Hippocampal formation (tissue), 2 donors: Measurements from ENCODE around the gene WNT10A.
"Not testable (repeated sequence)": the region's sequence is repeated elsewhere in the genome, so short reads cannot be mapped to it uniquely, and the experiment has no call there.

Source experiments
- DNase-seq, 2 donors: peaks; one replicate each; lab custom pipeline; 2025; lab: John Stamatoyannopoulos, UW

Gene WNT10A

DNA sequence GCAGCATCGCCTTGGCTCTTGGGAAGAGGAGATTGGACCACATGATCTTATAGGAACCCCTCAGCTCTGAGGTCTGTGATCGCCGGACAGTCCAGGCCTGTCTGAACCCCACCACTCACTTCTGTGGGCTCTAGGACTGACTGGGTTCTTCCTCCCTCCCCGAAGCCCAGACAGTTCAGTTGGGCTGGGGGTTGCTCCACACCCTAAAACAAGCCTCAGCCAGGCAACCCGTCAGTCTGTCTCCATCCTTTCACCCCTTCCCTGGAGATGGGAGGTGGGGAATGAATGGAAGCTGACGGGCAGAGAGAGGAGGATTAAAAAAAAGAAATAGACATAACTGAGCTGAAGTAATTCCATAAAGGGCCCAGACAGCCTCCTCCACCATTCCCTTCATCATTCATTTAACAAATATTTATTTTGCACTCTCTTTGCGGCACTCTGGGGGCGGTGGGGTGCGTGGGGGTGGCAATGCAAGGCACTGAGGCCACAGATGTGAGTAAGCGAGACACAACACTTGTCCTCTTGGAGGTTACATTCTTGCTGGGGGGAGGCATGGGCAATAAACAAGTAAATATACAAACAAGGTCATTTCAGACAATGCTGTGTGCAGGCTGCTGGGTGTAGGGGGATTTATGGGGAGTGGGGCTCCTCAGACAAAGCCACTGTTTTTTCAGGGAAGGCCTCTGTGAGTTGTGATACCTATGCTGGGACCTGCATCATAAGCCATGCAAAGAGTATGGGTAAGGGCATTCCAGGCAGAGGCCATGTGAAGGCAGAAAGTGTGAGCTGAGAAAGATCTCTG, 12.9 kb downstream of the WNT10A start:
- no peak for DNase-seq

DNA sequence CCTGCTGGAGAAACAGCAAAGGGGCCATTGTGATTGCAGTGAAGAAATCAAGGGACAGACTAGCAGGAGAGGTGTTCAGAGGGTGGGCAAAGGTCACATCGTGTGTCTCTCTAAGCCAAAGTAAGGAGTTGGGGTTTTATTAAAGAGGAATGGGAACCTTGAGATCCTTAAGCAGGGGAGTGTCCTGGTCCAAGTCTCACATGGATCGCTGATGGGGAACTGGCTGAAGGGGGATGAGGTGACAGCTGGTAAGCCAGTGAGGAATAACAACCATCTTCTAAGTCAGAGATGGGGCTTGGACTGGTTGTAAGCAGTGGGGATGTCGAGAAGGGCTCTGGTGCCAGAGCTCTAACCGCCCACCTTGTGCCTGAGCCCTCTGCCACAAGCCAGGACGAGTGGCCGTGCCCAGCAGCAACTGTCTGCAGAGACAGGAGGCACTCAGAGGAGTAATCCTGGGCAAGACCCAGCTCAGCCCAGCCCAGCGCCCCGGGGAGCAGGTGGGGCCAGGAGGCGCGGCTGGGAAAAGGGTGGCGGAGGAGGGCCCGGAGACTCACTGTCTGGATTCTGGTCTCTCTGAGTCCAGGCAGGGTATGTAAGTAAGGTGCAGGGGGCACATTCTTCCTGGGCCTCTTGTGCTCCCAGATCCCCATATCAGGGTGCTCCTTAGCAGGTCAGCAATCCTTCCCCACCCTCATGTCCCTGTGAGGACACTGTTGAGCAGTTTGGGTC, 13.7 kb downstream of the WNT10A start:
- no peak for DNase-seq

DNA sequence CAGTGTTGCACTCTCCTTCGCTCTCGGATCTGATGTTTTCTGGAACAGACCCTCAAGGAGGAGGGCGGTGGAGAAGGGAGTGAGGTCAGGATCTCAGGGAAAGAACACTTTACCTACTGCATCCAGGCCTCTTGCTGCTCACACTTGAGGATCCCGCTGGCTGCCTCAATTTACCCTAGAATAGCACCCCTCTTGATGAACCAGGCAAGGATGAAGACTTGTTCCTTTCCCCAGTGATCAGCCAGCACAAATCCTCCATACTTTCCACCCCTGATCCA, 14.2 kb downstream of the WNT10A start:
- DNase-seq, result no peak

DNA sequence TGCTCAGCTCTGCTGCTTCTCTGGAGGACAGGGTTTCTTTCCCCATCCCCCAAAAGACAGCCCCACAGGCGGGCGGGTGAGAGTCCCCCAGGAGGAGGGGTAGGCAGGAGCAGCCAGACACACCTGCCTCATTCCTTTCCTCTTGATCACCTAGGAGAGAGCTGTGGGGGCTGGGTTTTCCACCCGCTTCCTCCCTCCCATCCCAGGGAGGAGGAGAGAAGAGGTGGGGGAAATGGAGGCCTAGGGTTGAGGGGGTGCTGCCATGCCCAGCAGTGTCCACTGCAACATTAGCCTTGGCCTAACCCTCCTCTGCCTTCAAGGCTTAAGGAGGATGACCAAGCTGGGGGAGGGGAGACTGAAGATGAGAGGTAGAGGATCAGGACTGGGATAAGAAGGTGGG, 14.7 kb downstream of the WNT10A start:
- DNase-seq, result no peak

DNA sequence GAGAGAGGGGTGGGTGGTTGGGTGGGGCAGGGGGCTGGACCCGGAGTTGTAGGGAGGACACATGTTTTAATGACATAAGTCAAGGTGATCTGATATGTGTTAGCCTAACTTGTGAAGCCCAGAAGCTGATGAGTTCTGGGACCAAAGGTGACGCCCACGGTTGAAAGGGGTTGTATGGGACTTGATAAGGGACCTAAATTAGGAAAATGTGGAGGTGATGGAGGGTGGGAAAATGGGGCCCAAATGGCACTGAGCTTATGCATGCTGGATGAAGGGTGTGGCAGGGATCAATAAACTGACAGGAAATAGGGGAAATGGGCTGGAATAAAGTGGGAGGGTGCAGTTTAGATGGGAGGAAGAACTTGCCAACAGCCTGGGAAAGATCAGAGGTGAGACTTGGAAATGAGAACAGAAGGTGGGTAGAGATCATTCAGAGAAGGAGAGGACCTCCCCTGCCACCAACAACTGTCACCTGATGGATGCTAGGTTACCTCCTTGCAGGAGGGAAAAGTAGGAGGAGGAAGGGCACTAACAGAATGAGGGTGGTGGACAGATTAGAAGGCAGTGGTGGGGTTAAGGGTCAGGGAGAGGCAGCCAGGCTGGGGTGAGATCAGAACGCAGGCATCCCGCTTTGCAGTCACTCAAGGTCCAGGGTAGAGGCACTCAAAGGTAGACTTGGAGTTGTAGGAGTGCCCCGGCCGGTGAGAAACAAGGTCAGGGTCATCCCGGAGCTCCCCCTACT, 15.3 kb downstream of the WNT10A start:
- DNase-seq, result no peak

DNA sequence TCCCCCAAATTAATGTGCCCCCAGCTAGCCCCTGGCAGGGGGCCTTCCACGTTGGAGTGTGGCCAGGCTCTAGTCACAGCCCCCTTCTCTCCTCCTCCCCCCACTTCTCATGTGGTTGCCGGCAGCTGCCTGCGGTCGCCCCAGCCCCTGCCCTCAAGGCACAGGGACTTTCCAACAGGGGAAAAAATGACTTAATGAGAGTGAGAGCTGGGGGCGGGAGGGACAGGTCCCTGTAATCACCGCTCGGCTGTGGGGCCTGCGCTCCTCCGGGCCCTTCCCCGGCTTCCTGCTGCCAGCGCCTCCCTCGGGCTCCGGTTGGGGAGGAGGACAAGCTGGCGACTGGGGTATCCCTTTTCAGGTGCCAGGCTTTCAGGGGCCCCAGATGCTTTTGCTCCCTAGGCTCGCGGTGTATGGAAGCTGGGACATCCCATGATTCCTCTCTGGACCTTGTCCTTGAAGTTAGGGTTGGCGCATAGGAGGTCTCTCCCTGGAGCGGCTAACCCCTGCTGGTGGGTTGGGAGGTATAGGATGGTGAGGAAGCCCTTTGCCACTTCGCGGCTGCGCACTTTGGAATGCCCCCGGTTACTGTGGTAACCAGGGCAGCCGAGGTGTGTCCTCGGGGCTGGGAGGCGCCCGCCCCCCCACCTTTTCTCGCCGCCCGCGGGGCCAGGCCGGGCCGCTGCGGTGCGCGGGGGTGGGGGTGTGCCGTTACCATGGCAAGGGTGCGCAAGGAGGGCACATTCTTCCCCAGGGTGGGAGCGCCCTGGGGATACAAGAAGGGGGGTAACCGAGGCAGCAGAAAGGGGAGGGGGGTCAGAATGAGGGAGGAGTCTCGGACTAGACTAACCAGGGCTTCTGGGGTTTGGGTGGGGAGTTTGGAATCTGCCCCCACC, 16.1 kb downstream of the WNT10A start:
- DNase-seq, result no peak

DNA sequence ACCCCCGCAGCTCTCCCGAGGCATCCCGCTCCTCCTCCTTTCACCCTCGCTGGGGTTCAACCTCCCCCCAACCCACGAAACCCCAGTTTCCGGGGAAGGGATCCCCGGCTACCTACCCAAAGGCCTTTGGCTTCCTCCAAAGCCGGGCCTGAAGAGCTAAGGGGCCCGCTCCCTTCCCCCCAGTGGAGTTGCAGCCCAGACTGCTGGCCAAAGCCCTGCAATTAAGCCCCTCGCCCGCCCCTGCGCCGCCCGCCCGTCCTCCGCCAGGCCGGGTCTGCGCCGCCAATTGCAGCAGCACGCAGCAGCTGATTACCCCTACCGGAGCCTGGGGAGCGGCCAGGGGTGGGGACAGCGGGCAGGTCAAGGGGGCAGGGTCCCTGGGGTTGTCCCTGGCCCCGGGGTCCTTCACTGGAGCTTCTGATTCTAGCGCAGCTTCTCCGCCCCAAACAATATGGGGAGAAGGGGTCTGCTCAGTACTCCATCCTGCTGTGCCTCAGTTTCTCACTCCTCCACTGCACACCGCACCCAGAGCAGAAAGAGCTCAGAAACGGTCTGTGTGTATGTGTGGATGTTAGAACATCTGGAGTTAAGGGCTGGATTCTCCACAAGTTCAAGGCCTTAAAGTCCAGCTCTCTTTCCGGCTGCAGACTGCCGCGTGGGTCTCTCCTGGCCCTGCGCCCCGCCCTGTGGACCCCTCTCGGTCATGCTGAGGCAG, 16.9 kb downstream of the WNT10A start:
- DNase-seq, result no peak

DNA sequence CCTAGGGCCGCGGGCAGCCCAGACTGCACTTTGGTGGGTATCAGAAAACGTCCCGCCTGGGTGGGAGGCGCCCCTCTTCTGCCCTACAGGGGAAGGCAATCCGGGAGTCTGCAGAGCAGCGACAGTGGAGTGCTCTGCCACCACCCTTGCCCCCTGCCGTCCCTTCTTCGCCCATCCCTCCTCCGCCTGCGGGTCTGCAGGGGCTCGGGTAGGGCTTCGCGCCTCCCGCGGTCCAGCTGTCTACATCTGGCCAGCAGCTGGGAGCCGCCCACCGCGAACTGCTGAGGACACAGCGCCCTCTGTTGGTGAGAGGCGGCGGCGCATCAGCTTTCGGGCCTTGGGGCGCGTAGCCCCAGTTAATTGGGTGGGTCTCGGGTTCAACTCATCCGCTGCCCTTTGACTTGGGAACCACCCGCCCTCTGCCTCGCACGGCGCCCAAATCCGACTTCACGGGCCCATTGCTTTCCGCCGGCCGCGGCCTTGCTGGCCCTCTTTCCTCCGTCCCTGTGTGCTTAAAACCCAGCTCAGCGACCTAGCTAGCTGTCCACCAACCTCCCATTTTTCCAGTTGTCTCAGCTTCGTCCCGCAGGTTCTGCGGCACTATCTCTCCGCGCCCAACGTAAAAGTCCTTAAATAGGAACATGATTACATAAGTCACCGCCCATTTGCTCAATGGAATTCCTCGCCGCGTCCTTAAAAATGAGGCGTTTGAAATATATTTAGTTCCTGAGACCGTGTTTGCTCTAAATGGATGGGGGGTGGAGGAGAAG, 17.6 kb downstream of the WNT10A start:
- no peak for DNase-seq

DNA sequence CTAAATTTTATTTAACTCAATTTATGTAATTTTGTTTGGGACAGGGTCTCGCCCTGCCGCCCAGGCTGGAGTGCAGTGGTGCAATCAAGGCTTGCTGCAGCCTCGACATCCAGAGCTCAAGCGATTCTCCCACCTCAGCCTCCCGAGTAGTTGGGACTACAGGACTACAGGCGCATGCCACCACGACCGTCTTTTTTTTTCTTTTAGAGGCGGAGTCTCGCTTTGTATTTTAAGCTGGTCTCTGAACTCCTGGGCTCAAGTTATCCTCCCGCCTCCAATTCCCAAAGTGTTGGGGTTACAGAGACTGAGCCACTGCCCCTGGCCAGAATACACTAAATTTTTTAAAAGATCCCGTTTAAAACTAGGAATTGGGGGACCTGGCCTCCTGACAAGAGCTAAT, 18.5 kb downstream of the WNT10A start:
- no peak for DNase-seq

DNA sequence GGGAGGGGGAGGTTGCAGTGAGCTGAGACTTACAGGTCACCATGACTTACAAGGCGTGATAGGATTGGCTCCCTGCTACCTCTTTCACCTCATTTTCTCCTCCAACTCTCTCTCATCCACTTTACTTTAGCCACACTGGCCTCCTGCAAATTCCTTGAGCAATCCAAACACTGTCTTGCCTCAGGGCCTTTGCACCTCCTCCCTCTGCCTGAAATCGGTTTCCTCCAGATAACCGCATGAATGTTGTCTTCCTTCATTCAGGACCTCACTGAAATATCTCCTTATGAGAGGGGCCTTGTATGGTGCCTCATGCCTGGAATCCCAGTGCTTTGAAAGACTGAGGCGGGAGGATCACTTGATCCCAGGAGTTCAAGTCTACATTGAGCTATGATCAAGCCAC, 21.8 kb downstream of the WNT10A start:
- DNase-seq, result no peak

DNA sequence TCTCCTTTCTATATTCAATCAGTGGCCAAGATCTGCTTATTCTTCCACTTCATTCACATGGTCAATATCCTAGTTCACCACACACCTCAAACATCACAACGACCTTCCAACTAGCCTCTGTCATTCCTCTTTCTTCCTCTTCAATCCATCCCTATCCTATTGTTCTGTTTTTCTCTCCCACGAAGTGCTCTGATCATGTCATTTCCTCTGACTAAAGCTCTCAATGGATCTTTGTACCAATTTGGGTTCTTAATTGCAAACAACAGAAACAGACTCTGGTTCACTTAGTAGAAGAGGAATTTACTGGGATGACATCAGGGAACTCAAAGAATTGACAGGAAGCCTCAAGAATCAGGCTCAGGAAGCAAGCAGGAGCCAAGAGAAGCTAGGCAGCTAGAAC, 23.5 kb downstream of the WNT10A start:
- no peak for DNase-seq

DNA sequence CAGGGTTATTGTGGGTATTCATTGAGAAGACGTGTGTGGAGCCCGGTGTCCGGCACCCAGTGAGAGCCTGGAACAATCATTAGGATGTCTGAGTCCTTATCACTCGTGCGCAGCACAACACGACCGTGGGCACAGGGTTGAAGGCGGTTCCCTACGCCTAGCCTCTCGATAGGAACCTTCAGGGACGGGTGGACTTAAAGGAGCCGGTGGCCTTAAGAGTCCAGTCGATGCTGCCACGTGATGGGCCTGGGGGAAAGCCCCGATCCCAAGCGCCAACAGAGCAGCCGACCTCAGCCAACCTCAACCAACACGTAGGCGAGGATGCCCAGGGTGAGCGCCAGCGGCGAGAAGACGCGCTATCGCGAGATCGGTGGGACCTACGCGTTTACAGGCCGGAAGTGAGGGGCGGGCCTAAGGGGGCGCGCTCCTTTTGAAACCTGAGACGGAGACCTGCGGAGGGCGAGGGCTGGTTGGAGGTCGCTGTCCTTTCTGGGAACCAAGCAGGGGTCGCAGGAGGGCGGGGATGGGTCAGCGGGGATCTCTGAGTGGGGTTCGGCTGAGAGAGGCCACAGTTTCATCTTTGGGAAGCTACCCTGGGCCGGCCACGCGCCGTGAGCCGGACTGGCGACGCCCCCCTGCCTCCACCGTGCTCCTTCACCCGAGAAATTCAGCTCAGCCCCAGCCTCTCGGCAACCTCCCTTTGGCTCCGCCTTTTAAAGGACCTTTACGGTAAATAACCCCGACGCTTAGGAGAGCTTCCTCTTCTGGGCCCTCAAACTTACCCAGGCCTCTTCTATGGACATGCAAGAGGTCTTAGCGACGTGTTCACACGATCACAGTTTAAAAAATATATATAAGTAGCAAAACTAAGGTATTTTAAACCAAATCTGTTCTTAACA, 28.3 kb downstream of the WNT10A start:
- peak; percentile 29 to 74 for DNase-seq

DNA sequence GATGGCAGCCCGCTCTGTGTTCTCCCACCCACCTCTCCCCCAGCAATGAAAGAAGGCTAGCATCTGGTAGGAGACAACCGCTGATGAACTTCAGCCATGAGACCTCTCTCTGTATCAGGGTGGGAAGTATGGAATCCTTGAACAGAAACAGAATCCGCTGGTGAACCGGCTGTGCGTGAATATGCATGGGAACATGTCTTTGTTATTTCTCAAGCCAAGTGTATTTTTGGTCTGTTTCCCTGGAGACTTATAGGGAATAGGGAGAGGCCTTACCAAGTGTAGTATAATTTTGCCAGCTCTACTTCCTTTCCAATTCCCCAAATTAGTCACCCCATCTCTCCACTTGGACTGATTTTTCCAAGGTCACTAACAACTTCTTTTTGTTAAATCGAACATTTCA, 30.1 kb downstream of the WNT10A start:
- DNase-seq, result peak in 1 of 2 donors; percentile 27

DNA sequence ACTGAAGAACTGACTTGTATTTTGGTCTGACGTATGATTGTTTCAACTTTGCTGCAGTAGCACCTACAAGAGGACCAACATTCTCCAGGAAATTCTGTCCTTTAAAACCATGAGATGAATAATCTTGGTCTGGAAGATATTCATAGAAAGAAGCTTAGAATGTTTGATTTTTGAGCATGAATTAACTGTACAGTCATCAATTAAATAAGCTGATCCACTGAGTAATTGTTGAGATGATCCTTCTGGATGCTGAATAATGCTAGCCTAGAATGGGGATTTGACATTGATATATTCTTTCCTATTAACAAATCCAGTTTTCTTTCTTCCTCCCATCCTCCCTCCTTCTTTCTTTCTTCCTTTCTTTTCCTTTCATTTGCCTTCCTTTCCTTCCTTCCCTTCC, 39.9 kb downstream of the WNT10A start:
- no peak for DNase-seq

DNA sequence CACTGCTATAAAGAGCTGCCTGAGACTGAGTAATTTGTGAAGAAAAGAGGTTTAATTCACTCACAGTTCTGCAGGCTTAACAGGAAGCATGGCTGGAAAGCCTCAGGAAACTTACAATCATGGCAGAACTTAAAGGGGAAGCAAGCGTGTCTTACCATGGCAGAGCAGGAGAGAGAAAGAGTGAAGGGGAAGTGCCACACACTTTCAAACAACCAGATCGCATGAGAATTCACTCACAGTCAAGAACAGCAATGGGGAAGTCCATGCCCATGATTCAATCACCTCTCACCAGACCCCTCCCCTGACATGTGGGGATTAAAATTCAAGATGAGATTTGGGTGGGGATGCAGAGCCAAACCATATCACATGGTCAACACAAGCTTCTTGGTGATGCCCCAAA, 44.1 kb downstream of the WNT10A start:
- no peak for DNase-seq

DNA sequence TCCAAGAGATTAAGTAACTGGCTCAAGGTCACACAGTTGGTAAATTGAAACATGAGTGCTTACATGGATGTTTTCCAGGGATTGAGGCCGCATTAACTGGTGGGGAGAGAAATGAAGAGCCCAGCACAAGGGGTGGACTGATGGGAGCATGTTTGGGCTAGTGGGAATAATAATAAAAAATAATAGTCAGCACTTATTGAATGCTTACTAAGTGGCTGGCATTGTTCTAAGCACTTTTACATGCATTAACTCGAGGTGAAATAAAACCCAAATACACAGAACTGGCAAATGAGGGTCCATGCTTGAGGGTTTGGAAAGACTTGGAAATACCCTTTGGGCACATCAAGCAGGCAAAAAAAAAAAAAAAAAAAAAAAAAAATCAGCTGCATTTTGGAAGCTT, 44.8 kb downstream of the WNT10A start:
- DNase-seq, result no peak

DNA sequence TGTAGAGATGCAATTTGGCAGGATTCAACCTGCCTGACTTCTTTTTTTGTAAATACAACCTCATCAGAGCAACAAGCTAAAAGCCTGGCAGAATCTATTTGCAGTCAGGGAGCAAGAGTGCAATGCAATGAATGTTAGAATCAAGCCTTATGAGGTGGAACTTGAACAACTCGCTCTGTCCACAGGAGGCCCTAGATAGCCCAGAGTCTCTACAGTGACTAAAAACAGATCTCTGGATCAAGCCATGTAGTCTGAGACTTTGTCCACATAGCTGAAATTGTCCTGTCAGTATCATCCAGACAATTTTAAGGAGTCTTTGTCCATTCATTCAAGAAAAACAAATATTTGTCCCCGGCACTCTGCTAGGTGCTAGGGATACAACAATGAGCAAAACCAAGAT, 46.8 kb downstream of the WNT10A start:
- DNase-seq, result no peak

DNA sequence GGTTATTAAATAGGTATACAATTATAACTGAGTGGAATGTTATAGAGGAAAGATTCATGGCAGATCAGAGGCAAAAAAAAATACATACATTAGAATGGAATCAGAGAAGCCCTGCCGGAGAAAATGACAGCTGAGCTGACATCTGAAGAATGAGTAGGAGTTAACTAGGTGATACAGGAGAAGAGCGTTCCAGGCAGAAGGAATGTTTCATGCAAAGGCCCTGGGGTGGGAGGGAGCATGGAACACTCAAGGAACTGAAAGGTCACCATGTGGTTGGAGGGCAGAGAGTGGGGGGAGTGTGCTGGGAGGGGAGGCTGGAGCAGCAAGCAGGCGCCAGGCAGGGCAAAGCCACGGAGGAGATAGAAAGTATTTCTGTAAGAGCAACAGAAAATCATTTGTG, 47.2 kb downstream of the WNT10A start:
- DNase-seq, result no peak

DNA sequence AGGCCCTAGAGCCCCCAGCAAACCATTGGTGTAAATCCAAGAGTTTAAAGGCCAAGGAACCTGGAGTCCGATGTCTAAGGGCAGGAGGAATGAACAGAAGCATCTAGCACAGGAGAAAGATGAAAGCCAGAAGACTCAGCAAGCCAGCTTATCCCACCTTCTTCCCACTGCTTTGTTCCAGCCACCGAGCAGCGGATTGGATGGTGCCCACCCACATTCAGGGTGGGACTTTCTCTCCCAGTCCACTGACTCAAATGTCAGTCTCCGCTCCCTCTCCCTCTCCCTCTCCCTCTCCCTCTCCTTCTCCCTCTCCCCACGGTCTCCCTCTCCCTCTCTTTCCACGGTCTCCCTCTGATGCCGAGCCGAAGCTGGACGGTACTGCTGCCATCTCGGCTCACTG, 49.8 kb downstream of the WNT10A start:
- DNase-seq, result not testable (repeated sequence)

DNA sequence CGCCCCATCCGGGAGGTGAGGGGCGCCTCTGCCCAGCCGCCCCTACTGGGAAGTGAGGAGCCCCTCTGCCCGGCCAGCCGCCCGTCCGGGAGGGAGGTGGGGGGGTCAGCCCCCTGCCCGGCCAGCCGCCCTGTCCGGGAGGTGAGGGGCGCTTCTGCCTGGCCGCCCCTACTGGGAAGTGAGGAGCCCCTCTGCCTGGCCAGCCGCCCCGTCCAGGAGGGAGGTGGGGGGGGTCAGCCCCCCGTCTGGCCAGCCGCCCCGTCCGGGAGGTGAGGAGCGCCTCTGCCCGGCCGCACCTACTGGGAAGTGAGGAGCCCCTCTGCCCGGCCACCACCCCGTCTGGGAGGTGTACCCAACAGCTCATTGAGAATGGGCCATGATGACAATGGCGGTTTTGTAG, 51.1 kb downstream of the WNT10A start:
- not testable (repeated sequence) for DNase-seq
